Measurements from ENCODE around the gene ZNF346.

DNA sequence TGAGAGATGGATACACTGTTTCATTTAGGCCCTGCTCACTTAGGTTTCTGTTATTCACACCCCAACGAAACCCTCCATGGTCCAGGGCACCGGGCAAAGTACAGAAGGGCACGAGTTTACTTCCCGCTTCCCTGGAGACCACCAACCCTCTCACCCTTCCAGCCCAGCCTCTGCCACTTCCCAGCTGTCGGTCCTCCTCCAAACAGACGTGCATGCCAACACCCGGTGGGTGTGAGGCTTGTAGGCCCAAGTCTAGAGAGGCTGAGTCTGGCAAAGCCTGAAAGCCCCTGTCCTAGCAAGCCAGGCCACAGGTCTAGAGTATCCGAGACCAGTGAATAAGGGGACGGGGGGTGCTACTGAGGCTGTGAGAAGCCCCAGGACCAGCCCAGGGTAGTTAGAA is 57.1 kb downstream of the ZNF346 start:
- no peak for TF ChIP-seq POLR2AphosphoS5 (IDR thresholded peaks at IDR 0.05; ENCODE audit: low read depth, low read length)
- no peak for TF ChIP-seq POLR2A (IDR thresholded peaks at IDR 0.05; ENCODE audit: low read depth, low read length)
- TF ChIP-seq TAF1 (IDR thresholded peaks at IDR 0.05; ENCODE audit: borderline replicate concordance, low read depth, low read length): no peak

Measured in GM12892 (cell line).